ENCODE data around the gene APLP2. TPM values are rescaled to one million over a fixed set of nuclear protein-coding genes. Genes with fewer than 3 reads are reported as not detected.

The APLP2 gene
- total RNA-seq, 4 donors from 2014 or later: 86.6 to 530 (median 347) TPM

- Histone ChIP-seq H3K9me3 (no peaks in the 10 kb centered on the region), H3K36me3 (no peaks in the 10 kb centered on the region), H3K4me1 (peaks cover 0 to 5% (median 0%) of the 10 kb centered on the region in 4 donors), H3K4me3 (no peak overlapping the region), H3K27ac (peak overlapping the region in 1 of 4 donors; percentile 57), H3K27me3 (no peaks in the 10 kb centered on the region)
- TF ChIP-seq POLR2A (IDR thresholded peaks at IDR 0.05) (peak in 1 of 2 donors; percentile 32), CTCF (IDR thresholded peaks at IDR 0.05) (no peak)
- peak in 2 of 3 donors; percentile 48 to 77 for DNase-seq
Measured at GRCh38 chr11:130037058-130037457, 32.6 kb upstream of the APLP2 start.

DNA sequence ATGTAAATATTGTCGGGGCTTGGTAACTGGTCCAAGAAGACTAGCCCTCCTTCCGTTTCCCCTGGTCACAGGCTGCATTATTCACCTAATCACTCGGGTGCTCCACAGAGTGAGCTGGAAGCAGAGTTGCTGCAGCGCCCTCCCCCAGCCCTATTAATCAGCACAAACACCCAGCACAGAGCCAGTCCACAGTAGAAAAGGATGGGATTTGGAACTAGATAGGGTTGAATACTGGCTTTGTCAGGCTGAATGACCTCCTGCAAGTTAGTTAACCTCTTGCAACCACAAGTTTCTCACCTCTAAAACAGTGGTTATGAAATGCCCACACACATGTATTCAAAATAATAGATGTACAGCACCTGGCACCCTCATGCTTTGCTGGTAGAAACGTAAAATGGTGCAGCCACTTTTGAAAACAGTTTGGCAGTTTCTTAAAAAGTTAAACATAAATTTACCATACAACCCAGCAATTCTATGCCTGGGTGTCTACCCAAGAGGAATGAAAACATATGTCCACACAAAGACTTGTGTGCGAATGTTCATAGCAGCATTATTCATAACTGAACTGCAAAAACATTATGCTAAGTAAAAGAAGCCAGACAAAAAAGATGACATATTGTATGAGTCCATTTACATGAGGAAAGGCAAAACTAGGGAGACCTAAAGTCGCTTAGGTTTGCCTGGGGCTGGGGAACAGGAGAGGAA, 31.7 kb upstream of the APLP2 start:
- no peak overlapping the region for H3K4me3 ChIP-seq
- H3K27me3 ChIP-seq: no peaks in the 10 kb centered on the region
- no peak for DNase-seq
- no peaks in the 10 kb centered on the region for H3K36me3 ChIP-seq
- H3K4me1 ChIP-seq: peaks cover 0 to 5% (median 0%) of the 10 kb centered on the region in 4 donors
- no peaks in the 10 kb centered on the region for H3K9me3 ChIP-seq
- no peak overlapping the region for H3K27ac ChIP-seq
- no peak for TF ChIP-seq CTCF (IDR thresholded peaks at IDR 0.05)
- TF ChIP-seq POLR2A (IDR thresholded peaks at IDR 0.05): no peak

- H3K4me3 ChIP-seq: no peak overlapping the region
- peaks cover 0 to 5% (median 0%) of the 10 kb centered on the region in 4 donors for H3K4me1 ChIP-seq
- no peaks in the 10 kb centered on the region for H3K9me3 ChIP-seq
- H3K36me3 ChIP-seq: no peaks in the 10 kb centered on the region
- H3K27me3 ChIP-seq: no peaks in the 10 kb centered on the region
- DNase-seq: no peak
- H3K27ac ChIP-seq: no peak overlapping the region
- TF ChIP-seq CTCF (IDR thresholded peaks at IDR 0.05): no peak
Measured at GRCh38 chr11:130040281-130040940, 29.3 kb upstream of the APLP2 start.

- H3K9me3 ChIP-seq: no peaks in the 10 kb centered on the region
- H3K27ac ChIP-seq: no peak overlapping the region
- H3K4me1 ChIP-seq: peaks cover 0 to 5% (median 0%) of the 10 kb centered on the region in 4 donors
- no peak overlapping the region for H3K4me3 ChIP-seq
- TF ChIP-seq POLR2A (IDR thresholded peaks at IDR 0.05) (no peak), CTCF (IDR thresholded peaks at IDR 0.05) (no peak)
- no peaks in the 10 kb centered on the region for H3K27me3 ChIP-seq
- no peaks in the 10 kb centered on the region for H3K36me3 ChIP-seq
- no peak for DNase-seq
Measured at GRCh38 chr11:130042093-130042591, 27.6 kb upstream of the APLP2 start.

- DNase-seq: no peak
- Histone ChIP-seq H3K4me3 (no peak overlapping the region), H3K27ac (no peak overlapping the region)
Measured at GRCh38 chr11:130043575-130043974, 26.1 kb upstream of the APLP2 start.

More at GRCh38 chr11:130043575-130043974, 26.1 kb upstream of the APLP2 start:
- no peaks in the 10 kb centered on the region for H3K27me3 ChIP-seq
- H3K4me1 ChIP-seq: no peaks in the 10 kb centered on the region
- H3K36me3 ChIP-seq: no peaks in the 10 kb centered on the region
- TF ChIP-seq CTCF (IDR thresholded peaks at IDR 0.05) (no peak), POLR2A (IDR thresholded peaks at IDR 0.05) (no peak)
- H3K9me3 ChIP-seq: no peaks in the 10 kb centered on the region

Data from Peyer's patch (tissue), 4 donors.